OCI-LY3 (cell line): ENCODE measurements around the gene C16orf74.

ENCODE experiments used
- CTCF ChIP-seq: fragments of 200-600, 300-600 bp; sonication (generic); IDR thresholded peaks from 2 replicates; pipeline ENCODE4 v1.5.1; 2014; ENCODE audit warnings: antibody characterized with exemption, low read length, low read depth
- EZH2phosphoT487 ChIP-seq: fragments of 200-600 bp; shearing (Covaris generic); IDR thresholded peaks from 2 replicates; pipeline ENCODE4 v1.6.1; 2018; ENCODE audit warnings: antibody characterized with exemption, mixed run types, low read depth

- peak; percentile 38 for TF ChIP-seq CTCF
- TF ChIP-seq EZH2phosphoT487: no peak
Measured at GRCh38 chr16:85752511-85753420, 1.9 kb upstream of the C16orf74 start.
